ENCODE results near the gene METTL13. TPM values are rescaled to one million over a fixed set of nuclear protein-coding genes. Genes with fewer than 3 reads are reported as not detected.

METTL13 gene
- polyA plus RNA-seq, 2 of the 4 experiments (the other 2 are of a cell fraction), result 53.7 to 54.0 TPM

- TF ChIP-seq HMGXB4 (CRISPR knock-in tag; IDR thresholded peaks at IDR 0.05; ENCODE audit: borderline replicate concordance) (no peak), HEYL (CRISPR knock-in tag; IDR thresholded peaks at IDR 0.05) (no peak), ELK1 (IDR thresholded peaks at IDR 0.05; ENCODE audit: low read depth, low read length) (no peak), CEBPB (IDR thresholded peaks at IDR 0.05) (no peak), EP300 (IDR thresholded peaks at IDR 0.05) (no peak), JUNB (IDR thresholded peaks at IDR 0.05) (no peak), SREBF2 (IDR thresholded peaks at IDR 0.05) (no peak), ZFP36 (IDR thresholded peaks at IDR 0.05; ENCODE audit: borderline replicate concordance, partially characterized antibody) (no peak), NR3C1 (IDR thresholded peaks at IDR 0.05) (no peak), HES2 (IDR thresholded peaks at IDR 0.05) (no peak), RNF2 (IDR thresholded peaks at IDR 0.05; ENCODE audit: borderline replicate concordance, low read depth) (no peak), GATA3 (IDR thresholded peaks at IDR 0.05; ENCODE audit: borderline replicate concordance) (no peak; the same call in 1 of the 2 replicates), CHD2 (IDR thresholded peaks at IDR 0.05; ENCODE audit: low read length, partially characterized antibody) (no peak), FOSB (CRISPR knock-in tag; IDR thresholded peaks at IDR 0.05) (no peak), SMC3 (IDR thresholded peaks at IDR 0.05) (no peak), MYC (IDR thresholded peaks at IDR 0.05; ENCODE audit: borderline replicate concordance, low read length) (peak; percentile 33; the same call in 1 of the 2 replicates), EHF (CRISPR knock-in tag; IDR thresholded peaks at IDR 0.05) (no peak), PHF8 (IDR thresholded peaks at IDR 0.05; ENCODE audit: borderline replicate concordance, low read depth) (peak; percentile 86), EHMT2 (IDR thresholded peaks at IDR 0.05; ENCODE audit: low read depth) (no peak), REST (IDR thresholded peaks at IDR 0.05) (no peak), FOSL2 (IDR thresholded peaks at IDR 0.05) (no peak), FOSL2 (CRISPR knock-in tag; IDR thresholded peaks at IDR 0.05) (no peak), KDM1A (IDR thresholded peaks at IDR 0.05; ENCODE audit: low read depth) (no peak)
Measured at GRCh38 chr1:171781176-171781875, at the start of gene METTL13 (continued).
